GM21390 (cell line): ENCODE results near the gene ARHGEF19.

Experiments used
- ATAC-seq: cut with Tn5 transposase; IDR thresholded peaks from one replicate; pipeline ENCODE4 v1.9.1; 2021; ENCODE audit not compliant: unreplicated experiment

Gene ARHGEF19

DNA sequence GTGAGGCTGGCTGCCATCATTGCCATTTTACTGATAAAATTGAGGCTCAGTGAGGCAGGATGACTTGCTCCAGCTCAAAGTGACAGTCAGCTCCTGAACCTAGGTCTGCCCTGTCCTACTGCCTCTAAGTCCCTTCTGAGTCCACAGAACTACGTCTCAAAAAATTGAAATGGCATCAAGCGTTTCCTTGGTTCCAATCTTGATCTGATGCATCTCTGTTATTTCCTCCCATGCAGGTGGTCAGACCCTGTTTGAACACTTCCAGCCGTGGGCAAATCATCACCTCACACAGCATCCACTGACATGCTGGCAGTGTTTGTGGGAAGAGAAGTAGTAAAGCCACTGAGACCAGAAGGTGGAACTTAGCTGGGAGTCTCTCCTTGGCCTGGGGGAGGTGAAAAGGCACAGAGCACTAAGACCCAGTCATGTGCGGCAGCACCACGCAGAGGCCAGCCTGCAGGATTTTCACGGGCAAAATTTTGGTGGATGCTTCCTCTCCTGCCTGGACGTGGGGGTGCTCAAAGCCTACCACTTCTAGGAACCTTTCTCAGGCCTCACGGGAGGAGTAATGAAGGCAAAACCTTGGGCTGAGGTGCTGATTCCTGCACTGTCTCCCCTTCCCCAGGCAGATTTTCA, 32.3 kb upstream of the ARHGEF19 start:
- no peak for ATAC-seq

DNA sequence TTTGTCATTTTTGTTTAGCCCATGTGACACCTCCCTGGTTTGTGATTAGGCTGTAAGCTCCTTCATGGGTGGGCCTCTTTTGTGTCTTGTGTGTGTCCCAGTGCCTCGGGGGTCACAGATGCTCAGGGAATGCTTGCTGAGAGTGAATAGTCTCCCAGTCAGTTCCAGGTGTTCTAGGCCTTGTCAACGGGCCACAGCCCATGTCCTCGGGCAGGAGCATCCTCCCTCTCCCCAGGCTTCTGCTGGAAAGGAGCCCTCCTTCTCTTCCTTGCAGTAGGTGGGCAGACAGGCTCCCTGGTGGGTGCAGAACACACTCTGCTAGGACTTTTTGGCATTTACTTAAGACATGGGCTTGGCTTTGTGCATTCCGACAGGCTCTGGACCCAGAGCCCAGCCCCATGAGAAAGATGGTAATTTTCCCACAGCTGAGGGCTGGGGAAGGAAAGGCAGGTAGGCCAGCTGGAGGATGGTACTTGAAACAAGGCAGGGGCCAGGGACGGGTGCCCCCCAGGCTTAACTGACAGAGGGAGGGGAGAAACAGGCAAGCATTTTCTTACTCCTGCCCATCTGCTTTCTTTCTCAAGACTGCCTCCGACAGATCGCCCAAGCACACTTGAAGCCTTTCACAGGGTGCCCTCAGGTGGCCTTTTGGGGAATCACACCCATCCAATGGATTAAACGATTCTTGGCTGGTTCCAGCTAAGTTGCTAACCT, 31.6 kb upstream of the ARHGEF19 start:
- no peak for ATAC-seq

DNA sequence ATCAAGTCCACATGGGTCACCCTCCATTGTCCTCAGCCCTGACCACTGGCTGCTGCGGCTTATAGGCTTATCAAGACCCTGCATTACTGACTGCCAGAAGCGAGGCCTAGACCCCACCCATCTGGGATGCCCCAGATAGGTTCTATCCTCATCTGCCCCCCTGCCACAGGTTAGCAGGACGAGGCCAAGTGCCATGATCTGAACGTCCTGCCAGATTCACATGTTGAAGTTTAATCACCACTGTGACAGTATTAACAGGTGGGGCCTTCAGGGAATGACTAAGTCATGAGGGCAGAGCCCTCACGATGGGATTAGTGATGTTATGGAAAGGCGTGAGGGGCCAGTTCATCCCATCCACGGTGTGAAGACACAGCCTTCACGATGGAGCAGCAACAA, 30.8 kb upstream of the ARHGEF19 start:
- ATAC-seq, result no peak

DNA sequence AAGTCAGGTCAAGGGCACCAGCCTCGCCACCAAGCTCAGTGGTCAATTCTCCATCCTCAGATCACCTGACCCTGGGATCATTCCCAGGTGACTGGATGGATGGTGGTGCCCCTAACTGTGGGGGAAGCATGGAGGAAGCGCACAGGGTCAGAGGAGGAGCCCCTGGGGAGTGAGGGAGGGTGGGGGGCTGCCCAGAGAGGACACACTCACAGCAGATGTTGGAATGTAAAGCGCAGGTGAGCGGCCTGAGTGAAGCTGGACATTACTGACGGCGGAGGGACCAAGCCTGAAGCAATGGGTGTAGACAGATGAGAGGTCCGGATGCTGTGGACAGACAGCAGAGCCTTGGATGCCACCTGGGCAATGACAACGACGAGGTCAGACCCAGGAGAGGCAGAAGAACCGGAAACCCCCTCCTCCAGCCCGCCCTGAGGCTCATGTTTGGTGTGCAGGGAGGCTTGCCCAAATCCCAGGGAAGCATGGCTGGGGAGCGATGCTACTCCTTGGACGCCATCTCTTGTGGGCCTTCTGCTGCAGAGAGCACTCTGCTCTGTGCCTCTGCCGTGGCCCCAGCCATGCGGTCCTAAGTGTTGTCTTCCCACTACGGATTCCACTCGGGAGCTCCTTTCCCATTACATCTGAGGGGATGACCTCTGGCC, 30.2 kb upstream of the ARHGEF19 start:
- ATAC-seq, result no peak

DNA sequence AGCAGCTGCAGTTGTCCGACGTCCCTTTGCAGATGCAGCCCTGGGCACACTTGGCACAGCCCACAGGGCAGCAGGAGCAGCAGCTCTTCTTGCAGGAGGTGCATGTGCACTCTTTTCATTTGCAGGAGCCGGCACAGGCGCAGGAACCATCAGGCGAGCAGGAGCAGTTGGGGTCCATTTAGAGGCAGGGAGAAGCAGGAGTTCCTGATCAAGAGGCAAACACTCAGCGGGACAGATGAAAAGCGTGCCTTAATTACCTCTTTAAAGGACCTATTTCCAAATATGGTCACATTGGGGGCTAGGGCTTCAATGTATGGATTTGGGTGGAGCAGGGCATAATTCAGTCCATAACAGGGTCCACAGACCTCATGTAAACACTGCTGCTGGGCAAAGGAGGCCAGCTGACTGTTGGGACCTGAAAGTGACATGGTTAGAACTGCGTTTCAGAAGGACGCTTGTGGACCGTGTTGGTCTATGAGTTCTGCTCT, 28.8 kb upstream of the ARHGEF19 start:
- no peak for ATAC-seq

DNA sequence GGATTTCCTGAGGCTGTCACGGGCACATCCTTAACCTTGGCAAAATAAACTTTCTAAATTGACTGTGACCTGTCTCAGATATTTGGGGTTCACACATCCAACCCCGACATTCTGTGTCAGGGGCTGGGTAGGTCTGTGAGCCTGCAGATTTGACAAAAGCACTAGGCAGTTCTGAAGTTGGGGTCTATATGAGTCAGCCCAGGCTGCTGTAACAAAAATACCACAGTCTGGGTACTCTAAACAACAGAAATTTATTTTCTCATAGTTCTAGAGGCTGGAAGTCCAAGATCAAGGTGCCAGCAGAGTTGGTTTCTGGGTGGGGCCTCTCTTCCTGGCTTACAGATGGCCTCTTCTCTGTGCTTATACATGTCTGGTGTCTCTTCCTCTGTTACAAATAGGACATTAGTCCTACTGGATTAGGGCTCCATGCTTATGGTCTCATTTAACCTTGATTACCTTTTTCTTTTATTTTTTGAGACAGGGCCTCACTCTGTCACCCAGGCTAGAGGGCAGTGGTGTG, 27.6 kb upstream of the ARHGEF19 start:
- ATAC-seq, result no peak

DNA sequence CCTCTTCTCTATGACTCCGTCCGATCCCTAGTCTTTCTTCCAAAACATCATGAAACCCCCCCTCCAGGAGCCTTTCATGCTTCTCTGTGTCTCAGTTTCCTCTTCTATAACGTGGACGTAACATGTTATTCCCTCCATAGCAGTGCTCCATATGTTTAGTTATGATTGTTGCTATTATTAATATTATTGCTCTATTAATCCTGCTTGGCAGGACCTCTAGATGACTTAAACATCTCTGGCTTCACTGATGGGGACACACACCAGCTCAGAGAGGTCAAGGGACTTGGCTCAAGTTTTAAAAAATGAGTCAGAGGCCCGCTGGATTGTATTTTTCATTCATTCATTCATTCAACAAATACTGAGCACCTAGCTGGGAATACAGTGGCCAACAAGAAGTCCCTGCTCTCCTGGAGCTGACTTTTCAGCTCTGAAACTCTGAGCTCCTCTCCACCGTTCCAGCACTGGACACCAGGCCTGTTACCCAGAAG, 24.9 kb upstream of the ARHGEF19 start:
- peak; percentile 2 for ATAC-seq

DNA sequence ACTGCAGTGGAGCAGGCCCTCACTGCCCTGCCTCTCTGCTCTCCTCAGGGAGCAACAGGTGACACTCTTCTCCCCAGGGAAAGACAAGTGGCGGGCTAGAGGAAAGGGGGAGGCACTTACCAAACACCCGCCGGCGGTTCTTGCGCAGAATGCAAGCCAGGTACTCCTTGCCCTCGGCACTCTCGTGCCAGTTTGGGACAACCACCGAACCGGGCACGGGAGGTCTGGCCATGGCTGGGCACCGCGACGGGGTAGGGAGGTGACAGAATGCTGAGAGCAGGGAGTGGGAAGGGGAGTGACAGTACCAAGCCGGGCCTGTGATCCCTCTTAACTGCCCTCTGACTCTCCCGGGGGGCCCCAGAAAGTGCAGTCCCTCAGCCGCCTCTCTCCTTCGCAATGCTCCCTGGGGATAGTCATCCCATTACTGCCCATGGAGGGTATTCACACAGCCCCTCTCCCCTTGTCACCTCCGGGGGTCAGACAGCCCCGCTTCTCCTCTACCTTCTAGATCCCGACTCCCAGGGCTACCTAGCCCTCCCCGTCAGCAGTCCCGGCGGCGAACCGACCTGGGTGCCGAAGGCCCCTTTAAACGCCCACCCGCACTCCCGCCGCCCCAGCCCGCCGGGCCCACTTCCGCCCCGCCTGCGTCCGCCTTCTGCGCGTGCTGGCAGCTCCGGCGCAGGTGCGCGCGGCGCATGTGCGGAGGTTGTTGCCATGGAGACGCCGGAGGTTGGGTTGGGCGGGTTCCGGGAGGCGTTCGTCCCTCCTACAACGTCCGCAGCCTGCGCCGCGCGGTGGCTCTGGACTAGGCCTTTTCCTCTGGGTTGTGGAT, 24.3 kb upstream of the ARHGEF19 start, which contains the start of gene CPLANE2:
TSS of gene CPLANE2 (minus strand) at position 673 of the 832 bp plus-strand sequence. CDS start at position 232, 441 bp downstream.
- peak; percentile 87 for ATAC-seq

DNA sequence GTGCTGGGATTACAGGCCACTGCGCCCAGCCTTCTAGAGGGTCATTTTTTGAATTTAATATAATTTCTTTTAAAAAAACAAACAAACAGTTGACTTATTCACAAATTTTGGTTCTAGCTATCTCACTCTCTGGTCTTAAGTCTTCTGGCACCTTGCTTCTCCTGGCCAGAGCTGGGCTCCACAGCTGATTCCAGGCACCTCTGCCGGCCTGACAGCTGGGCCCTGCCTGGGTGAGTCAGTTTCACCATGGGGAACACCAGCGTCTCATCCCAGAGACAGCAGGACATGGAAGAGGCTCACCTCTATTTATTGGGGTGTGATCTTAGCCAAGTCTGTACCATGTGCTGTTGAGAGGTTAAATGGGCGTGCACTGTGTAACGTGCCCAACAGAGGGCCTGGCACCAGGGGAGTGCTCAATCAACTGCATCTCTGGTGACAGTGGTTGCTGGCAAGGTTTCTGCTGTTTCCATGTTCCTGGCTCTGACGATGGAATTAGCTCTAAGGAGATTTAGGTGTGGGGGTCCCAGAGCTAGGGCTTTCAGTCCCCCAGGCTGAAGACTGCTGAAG, 23.6 kb upstream of the ARHGEF19 start:
- ATAC-seq, result peak; percentile 45

DNA sequence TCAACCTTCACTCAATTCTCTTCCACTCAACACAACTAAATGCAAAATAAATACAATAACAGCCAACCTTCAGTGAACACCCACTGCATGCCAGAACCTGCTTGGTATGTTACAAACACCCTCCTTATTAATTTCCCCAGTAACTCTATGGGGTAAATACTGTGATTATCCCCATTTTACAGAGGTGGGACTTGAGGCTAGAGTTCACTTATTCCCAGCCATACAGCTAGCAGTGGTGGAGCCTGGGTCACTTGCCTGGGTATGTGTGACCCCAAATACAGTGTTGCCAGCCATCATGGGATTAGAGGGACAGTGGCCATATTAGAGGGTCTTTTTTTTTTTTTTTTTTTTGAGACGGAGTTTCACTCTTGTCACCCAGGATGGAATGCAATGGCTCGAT, 22.9 kb upstream of the ARHGEF19 start:
- no peak for ATAC-seq

DNA sequence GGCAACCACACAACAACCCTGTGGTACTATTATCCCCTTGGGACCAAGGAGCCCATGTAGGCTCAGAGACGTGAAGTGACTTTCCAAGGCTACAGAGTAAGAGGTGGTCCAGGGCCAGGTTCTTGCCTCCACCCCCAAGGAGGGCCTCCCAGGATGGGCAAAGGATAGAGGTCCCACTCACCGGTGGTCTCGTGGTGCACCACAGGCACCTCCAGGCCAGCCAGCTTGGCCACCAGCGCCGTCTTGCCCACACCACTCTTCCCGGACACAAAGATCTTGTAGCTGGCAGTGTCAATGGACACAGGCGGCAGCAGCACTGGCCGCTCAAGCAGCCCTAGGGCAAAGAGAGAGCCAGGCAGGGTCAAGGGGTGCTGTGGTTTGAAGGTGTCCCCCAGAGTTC, 21.0 kb upstream of the ARHGEF19 start:
- no peak for ATAC-seq

DNA sequence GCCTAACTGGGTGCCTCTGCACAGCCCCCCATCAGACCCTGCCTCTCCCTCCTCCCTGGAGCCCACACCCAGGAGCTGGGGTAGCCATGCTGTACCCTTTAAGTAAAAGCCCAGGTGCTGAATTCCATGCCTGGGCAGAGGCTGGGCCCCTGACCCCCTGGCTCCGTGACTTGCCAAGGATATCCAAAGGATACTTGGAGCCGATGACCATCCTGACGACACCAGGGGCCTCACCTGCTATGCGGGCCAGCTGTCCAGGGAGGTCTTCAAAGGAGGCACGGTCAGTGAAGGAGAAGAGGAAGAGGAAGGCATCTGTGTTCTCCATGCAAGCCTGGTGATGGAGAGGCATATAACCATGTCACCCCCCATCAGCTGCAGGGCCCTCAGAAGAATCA, 19.9 kb upstream of the ARHGEF19 start:
- no peak for ATAC-seq

DNA sequence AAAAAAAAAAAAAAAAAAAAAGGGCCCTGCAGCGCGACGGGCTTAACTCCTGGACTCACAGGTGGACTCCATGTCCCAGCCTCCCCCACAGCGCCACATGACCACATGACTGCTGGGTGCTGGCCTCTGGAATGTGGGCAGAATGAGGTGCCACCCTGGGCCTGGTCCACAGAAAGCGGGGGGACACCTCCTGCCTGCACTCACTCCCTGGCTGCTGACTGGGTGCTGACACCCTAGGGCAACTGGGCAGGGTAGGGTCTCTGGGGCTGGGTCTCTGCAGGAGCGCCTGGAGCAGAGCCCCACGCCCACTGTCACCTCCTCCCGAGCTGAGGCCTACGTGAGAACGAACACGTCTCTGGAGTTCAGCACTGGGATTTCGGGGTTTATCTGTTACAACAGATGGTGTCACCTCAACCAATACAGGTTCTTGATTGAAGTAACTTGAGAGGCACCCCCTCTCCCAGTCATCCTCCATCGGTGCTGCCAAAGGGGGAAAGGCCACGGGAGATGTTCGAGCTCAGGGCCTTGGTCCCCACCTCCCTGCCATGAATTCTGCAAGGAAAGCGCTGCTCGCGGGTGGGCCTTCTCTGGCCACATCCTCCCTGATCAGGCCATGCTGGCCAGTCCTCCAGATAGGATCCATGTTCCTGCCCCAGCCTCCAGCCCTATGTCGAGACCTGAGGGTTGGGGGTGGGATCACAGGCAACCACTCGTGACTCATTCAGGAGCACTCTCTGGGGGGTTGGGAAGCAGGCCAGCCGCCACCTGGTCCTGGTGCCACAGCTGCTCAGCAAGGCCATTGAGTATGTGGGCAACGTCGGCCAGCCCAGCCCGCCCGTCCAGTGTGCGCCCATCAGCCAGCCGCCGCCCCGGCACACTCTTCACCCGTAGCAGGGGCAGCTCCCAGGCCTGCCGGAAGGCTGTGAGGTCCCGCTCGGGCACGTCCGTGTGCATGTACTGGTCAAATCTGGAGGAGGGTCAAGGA, 19.2 kb upstream of the ARHGEF19 start:
- no peak for ATAC-seq

DNA sequence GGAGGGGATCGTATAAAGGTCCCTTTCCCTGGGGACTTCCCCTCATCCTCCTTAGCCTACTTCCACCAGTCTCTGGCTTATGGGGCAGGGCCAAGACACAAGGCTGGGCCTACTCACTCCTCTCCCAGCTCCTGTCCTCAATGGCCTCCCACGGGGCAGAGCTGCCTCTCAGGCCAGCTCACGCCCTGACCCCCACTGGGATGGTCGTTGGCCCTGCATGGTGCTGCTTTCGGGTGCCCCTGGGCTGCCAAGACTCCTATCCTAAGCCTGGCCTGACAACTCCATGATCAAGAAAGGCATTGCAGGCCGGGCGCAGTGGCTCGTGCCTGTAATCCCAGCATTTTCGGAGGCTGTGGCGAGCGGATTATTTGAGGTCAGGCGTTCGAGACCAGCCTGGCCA, 18.3 kb upstream of the ARHGEF19 start:
- no peak for ATAC-seq

DNA sequence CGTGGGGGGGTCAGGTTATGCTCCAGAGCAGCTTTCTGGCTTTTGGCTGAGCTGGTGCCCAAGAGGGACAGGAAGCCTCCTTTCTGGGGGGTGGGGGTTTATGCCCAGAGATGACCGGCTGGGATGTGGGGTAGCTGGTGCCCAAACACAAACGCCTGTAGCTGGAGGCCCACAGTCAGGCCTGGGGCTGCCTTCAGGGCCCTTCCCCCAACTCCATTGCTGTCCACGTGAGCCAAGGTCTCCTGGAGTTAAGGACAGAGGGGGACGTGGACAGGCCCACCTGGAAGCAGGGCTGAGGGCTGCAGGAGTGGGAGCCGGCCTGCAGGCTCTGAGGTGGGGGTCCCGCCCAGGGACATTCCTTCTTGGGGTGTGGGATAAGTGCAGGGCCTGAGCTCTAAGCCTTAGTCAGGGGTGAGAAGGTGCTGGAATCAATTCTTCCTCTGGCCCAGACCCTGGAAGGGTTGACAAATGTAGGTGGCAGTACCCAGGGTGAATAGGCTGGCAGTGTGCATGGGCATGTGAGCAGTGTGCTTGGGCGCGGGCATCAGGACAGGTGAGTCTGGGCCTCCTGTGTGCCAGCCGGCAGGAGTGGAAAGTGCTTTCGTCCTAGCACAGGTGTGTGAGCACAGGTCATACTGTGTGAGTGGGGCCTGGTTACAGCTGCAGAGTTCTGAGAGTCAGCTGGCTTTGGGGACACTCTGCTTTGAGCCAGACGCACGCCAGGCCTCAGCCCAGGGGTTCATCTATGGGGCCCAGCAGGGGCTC, 17.7 kb upstream of the ARHGEF19 start:
- no peak for ATAC-seq

DNA sequence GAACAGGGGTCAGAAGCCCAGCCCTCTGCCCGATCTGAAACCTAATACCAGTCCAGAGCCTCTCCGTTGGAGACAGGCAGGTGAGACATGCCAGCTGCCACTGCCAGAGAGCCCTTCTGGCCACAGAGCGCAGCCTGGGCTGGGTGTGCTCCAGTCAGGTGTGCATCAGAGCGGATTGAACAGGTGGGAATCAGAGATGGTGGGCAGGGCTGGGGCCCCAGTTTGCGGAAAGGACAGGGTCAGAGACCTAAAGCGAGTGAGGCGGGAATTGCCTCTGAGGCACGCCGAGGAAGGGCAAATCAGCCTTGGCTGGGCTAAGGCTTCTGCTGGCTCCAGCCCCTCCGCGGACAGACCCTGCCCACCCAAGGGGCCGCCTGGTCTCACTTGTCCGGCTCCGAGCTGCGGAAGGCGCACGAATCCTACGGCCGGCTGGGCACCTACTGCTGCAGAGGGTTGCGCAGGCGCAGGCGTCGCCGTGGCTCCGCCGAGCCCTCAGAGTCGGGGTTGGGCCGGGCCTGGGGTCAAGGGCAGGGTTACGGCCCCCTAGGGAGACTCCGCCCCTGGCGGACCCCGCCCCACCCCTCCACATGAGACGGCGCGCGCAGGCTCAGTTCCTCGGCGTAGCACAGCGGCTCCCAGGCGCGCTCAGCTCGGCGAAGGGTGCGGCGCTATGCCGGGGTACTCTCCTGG, 14.2 kb upstream of the ARHGEF19 start:
- no peak for ATAC-seq

DNA sequence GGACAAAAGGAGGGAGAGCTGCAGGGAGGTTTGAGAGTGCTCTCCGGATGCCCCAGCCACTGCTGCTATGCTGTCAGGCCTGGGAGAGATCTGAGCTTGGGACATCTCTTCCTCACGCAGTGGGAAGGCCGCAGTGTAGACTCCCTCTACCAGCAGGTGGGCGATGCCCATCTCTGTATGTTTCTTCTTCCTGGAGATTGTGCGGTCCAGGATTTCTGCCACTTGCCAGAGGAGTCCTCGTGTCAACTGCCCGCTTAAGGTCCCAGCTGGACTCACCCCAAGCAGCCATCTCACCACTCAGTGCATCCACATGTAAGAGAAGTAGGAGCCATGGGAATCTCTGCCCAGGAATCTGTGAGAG, 13.7 kb upstream of the ARHGEF19 start:
- no peak for ATAC-seq

DNA sequence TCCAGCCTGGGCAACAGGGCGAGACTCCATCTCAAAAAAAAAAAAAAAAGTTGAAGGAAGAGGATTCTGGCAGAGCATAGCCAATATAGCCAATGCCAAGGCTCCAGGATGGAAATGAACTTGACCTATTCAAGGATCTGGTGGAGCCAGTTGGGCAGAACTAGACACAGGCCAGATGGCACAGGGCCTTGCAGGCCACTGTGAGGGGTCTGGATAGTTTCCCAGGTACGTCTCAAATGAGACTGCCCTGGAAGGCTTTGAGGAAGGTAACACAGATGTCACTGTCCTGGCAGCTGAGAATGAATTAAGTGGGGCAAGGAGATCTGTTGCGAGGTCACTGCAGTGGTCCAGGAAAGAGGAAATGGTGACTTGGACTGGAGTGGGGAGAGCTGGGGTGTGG, 12.0 kb upstream of the ARHGEF19 start:
- ATAC-seq, result no peak
